ENCODE measurements around the gene SLC35F1. TPM values are rescaled to one million over a fixed set of nuclear protein-coding genes. Genes with fewer than 3 reads are reported as not detected.

SLC35F1 gene
- polyA plus RNA-seq, 2 of the 4 experiments (the other 2 are of a cell fraction) = 0.01 TPM; not detected in 1

- ChIA-PET POLR2A (no interaction called here), CTCF (interaction anchor here (0.5 to 1.2 kb wide), 4 partner anchors 8 to 766 kb away, joined by 3 to 4 read pairs (median 4); no protein-coding TSS in a partner anchor)
- TF ChIP-seq NFE2L2 (conservative IDR thresholded peaks at IDR 0.05; ENCODE audit: low read length) (no peak), E2F6 (IDR thresholded peaks at IDR 0.05; ENCODE audit: borderline replicate concordance, low read depth) (no peak), PHF8 (IDR thresholded peaks at IDR 0.05; ENCODE audit: borderline replicate concordance, low read depth) (no peak), HMGXB4 (CRISPR knock-in tag; IDR thresholded peaks at IDR 0.05; ENCODE audit: borderline replicate concordance) (no peak), USF2 (IDR thresholded peaks at IDR 0.05) (no peak), NPAS2 (CRISPR knock-in tag; IDR thresholded peaks at IDR 0.05; ENCODE audit: borderline replicate concordance) (no peak), FOXS1 (CRISPR knock-in tag; IDR thresholded peaks at IDR 0.05) (no peak), EHF (CRISPR knock-in tag; IDR thresholded peaks at IDR 0.05) (no peak), BCL3 (IDR thresholded peaks at IDR 0.05) (no peak), RAD21 (conservative IDR thresholded peaks at IDR 0.05 in 1 of 2, IDR thresholded peaks at IDR 0.05 in 1 of 2) (peak; percentile 29 to 43; a peak in 4 of 5 replicates), RCOR1 (IDR thresholded peaks at IDR 0.05; ENCODE audit: low read depth, low read length) (no peak), TP53 (CRISPR knock-in tag; IDR thresholded peaks at IDR 0.05) (no peak), PBX3 (IDR thresholded peaks at IDR 0.05) (no peak), JUN (IDR thresholded peaks at IDR 0.05) (no peak), MAX (IDR thresholded peaks at IDR 0.05) (no peak), RARB (CRISPR knock-in tag; IDR thresholded peaks at IDR 0.05) (no peak), CEBPB (IDR thresholded peaks at IDR 0.05) (no peak), NR3C1 (IDR thresholded peaks at IDR 0.05) (no peak), CTCF (IDR thresholded peaks at IDR 0.05) (peak; percentile 52), SMC3 (IDR thresholded peaks at IDR 0.05) (peak; percentile 41; the same call in 1 of the 3 replicates), MAZ (IDR thresholded peaks at IDR 0.05; ENCODE audit: borderline replicate concordance, low read depth, low read length) (no peak), EP300 (IDR thresholded peaks at IDR 0.05) (no peak), ZFP36 (IDR thresholded peaks at IDR 0.05; ENCODE audit: borderline replicate concordance, partially characterized antibody) (no peak), ESRRA (IDR thresholded peaks at IDR 0.05; ENCODE audit: borderline replicate concordance, low read length) (no peak)
- WGBS (ENCODE audit: missing lambda C conversion rate) = 4% methylated on average over 2 of the region's 2 CpGs
- H3K9me3 ChIP-seq = no peaks in the 10 kb centered on the region
- ATAC-seq (peak in 1 of 2 experiments; percentile 47; a peak in 1 of 6 replicates), DNase-seq (ENCODE audit: low read depth in 1 of 2, low spot score in 1 of 2) (peak; percentile 2 to 54), FAIRE-seq (no peak)
- no peak overlapping the region for H3K4me2 ChIP-seq
- no peaks in the 10 kb centered on the region for H3K4me1 ChIP-seq
- H3K4me3 ChIP-seq = no peak overlapping the region
- no peak overlapping the region for H3K27ac ChIP-seq
These were observed 69.1 kb downstream of the SLC35F1 start for GRCh38 chr6:117976030-117976651.
